Nephron progenitor cell (in vitro differentiated cells): ENCODE data around the gene COL18A1.

ENCODE experiments used
- DNase-seq: peaks from one replicate; pipeline ENCODE4 v3.0.0; 2021
- H3K27ac Mint-ChIP-seq: 2 replicates; pipeline ENCODE4 v1.8.0; 2021; ENCODE audit warnings: mild to moderate bottlenecking, moderate library complexity, mixed read lengths
- H3K27me3 Mint-ChIP-seq: 2 replicates; pipeline ENCODE4 v1.8.0; 2021; ENCODE audit warnings: mild to moderate bottlenecking, low read depth, mixed read lengths; ENCODE audit not compliant: poor library complexity
- H3K36me3 Mint-ChIP-seq: 2 replicates; pipeline ENCODE4 v1.8.0; 2021; ENCODE audit warnings: low read depth, mixed read lengths
- H3K4me1 Mint-ChIP-seq: 2 replicates; pipeline ENCODE4 v1.8.0; 2021; ENCODE audit warnings: mixed read lengths
- H3K4me3 Mint-ChIP-seq: 2 replicates; pipeline ENCODE4 v1.8.0; 2021; ENCODE audit warnings: mild to moderate bottlenecking, moderate library complexity, mixed read lengths
- H3K9me3 Mint-ChIP-seq: 2 replicates; pipeline ENCODE4 v1.8.0; 2021; ENCODE audit warnings: mild to moderate bottlenecking, moderate library complexity, mixed read lengths
- TF ChIP-seq, protein P1 (sequence below): fragments of 200-600 bp; sonication (generic); IDR thresholded peaks from 2 replicates; pipeline ENCODE4 v1.5.0; 2021; ENCODE audit warnings: antibody characterized with exemption

Gene COL18A1

GRCh38 chr21:45467221-45467779 is 62.3 kb downstream of the COL18A1 start:
- Mint-ChIP-seq H3K27me3 (no peaks in the 10 kb centered on the region), H3K9me3 (peaks cover 16% of the 10 kb centered on the region), H3K36me3 (peaks cover 24% of the 10 kb centered on the region), H3K27ac (no peak overlapping the region), H3K4me3 (no peak overlapping the region), H3K4me1 (peaks cover 41% of the 10 kb centered on the region)
- TF ChIP-seq, protein P1, sequence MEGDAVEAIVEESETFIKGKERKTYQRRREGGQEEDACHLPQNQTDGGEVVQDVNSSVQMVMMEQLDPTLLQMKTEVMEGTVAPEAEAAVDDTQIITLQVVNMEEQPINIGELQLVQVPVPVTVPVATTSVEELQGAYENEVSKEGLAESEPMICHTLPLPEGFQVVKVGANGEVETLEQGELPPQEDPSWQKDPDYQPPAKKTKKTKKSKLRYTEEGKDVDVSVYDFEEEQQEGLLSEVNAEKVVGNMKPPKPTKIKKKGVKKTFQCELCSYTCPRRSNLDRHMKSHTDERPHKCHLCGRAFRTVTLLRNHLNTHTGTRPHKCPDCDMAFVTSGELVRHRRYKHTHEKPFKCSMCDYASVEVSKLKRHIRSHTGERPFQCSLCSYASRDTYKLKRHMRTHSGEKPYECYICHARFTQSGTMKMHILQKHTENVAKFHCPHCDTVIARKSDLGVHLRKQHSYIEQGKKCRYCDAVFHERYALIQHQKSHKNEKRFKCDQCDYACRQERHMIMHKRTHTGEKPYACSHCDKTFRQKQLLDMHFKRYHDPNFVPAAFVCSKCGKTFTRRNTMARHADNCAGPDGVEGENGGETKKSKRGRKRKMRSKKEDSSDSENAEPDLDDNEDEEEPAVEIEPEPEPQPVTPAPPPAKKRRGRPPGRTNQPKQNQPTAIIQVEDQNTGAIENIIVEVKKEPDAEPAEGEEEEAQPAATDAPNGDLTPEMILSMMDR = no peak
- no peak for DNase-seq

GRCh38 chr21:45468051-45468970 is 63.3 kb downstream of the COL18A1 start:
- no peak for DNase-seq
- H3K27ac Mint-ChIP-seq = no peak overlapping the region
- peaks cover 6% of the 10 kb centered on the region for H3K9me3 Mint-ChIP-seq
- H3K27me3 Mint-ChIP-seq = no peaks in the 10 kb centered on the region
- TF ChIP-seq, protein P1 = no peak
- H3K4me3 Mint-ChIP-seq = no peak overlapping the region
- H3K36me3 Mint-ChIP-seq = peaks cover 14% of the 10 kb centered on the region
- peaks cover 45% of the 10 kb centered on the region for H3K4me1 Mint-ChIP-seq

DNA sequence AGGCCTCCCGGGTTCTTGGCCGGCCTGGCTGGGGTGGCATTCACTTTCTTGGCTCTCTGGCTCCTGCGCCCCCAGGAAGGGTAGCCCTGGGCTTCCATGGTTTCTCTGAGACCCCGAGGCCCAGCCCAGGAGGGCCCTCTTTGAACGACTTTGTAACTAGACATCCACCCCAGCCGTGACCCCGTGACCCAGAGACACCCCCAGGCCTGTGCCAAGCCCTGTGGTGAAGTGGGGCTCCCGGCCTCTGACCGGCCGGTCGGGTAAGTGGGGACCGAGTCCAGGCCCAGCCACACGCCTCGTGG is 64.0 kb downstream of the COL18A1 start:
- TF ChIP-seq, protein P1 = no peak
- H3K4me1 Mint-ChIP-seq = peaks cover 45% of the 10 kb centered on the region
- no peaks in the 10 kb centered on the region for H3K27me3 Mint-ChIP-seq
- no peak for DNase-seq
- peaks cover 11% of the 10 kb centered on the region for H3K36me3 Mint-ChIP-seq
- no peak overlapping the region for H3K4me3 Mint-ChIP-seq
- no peak overlapping the region for H3K27ac Mint-ChIP-seq
- H3K9me3 Mint-ChIP-seq = peaks cover 3% of the 10 kb centered on the region

GRCh38 chr21:45469273-45470086 is 64.5 kb downstream of the COL18A1 start:
- peaks cover 16% of the 10 kb centered on the region for H3K36me3 Mint-ChIP-seq

GRCh38 chr21:45470087-45470515 is 65.1 kb downstream of the COL18A1 start:
- TF ChIP-seq, protein P1 = no peak
- Mint-ChIP-seq H3K9me3 (no peaks in the 10 kb centered on the region), H3K27ac (peak overlapping the region; percentile 60), H3K4me3 (peak overlapping the region; percentile 34), H3K27me3 (no peaks in the 10 kb centered on the region), H3K4me1 (peaks cover 45% of the 10 kb centered on the region), H3K36me3 (peaks cover 11% of the 10 kb centered on the region)
- no peak for DNase-seq

More at GRCh38 chr21:45469273-45470086, 64.5 kb downstream of the COL18A1 start:
- Mint-ChIP-seq H3K4me1 (peaks cover 50% of the 10 kb centered on the region), H3K27ac (peak overlapping the region; percentile 60), H3K4me3 (peak overlapping the region; percentile 34), H3K9me3 (peaks cover 3% of the 10 kb centered on the region), H3K27me3 (no peaks in the 10 kb centered on the region)
- peak; percentile 49 for DNase-seq
- TF ChIP-seq, protein P1 = no peak
